Gastrocnemius medialis (tissue), 4 donors: ENCODE data around the gene TTC39A. TPM values are rescaled to one million over a fixed set of nuclear protein-coding genes. Genes with fewer than 3 reads are reported as not detected.

Experiments
- ATAC-seq, 2 donors: fragments of 150-250 bp; one replicate each; pipeline ENCODE4 v1.9.1; 2016
- DNase-seq, 2 donors: peaks; one replicate each; pipeline ENCODE4 v3.0.0-alpha.2; 2019
- H3K27ac ChIP-seq, 4 donors: fragments of 200-600 bp; sonication (generic); 1 replicate in 1 of 4; 2 replicates in 3 of 4; pipeline ENCODE4 v1.5.1; 2016 to 2018; ENCODE audit warnings: mild to moderate bottlenecking in 2 of 4, moderate library complexity in 1 of 4
- H3K27me3 ChIP-seq, 3 donors: fragments of 200-600 bp; sonication (generic) in 2 of 3; 1 replicate in 1 of 3; 2 replicates in 2 of 3; pipeline versions ENCODE4 v1.5.1 to v1.6.0; 2016 to 2019; ENCODE audit warnings: mild to moderate bottlenecking in 1 of 3, moderate library complexity in 1 of 3
- H3K36me3 ChIP-seq, 2 donors: fragments of 200-600 bp; sonication (generic) in 1 of 2; one replicate each; pipeline ENCODE4 v1.5.1; 2017 to 2018
- H3K4me1 ChIP-seq, 2 donors: fragments of 200-600 bp; sonication (generic) in 1 of 2; one replicate each; pipeline ENCODE4 v1.5.1; 2016 to 2017; ENCODE audit warnings: mild to moderate bottlenecking in 2 of 2
- H3K4me3 ChIP-seq, 4 donors: fragments of 200-600 bp; sonication (generic) in 3 of 4; 1 replicate in 1 of 4; 2 replicates in 3 of 4; pipeline ENCODE4 v1.5.1; 2016 to 2019; ENCODE audit warnings: mild to moderate bottlenecking in 2 of 4
- H3K9me3 ChIP-seq, 3 donors: fragments of 200-600 bp; sonication (generic) in 2 of 3; 1 replicate in 1 of 3; 2 replicates in 2 of 3; pipeline ENCODE4 v1.5.1; 2016 to 2019
- CTCF ChIP-seq, 5 experiments: fragments of 450-650 bp in 3 of 5; fragments of 200-600 bp in 2 of 5; sonication (generic) in 2 of 5; IDR thresholded peaks in 4 of 5; conservative IDR thresholded peaks in 1 of 5; 1 replicate in 4 of 5; 2 replicates in 1 of 5; pipeline ENCODE4 v1.5.1; 2016 to 2019; ENCODE audit warnings: antibody characterized with exemption in 5 of 5, mild to moderate bottlenecking in 3 of 5, moderate library complexity in 3 of 5
- POLR2A ChIP-seq, 2 donors: fragments of 450-650 bp; IDR thresholded peaks; one replicate each; pipeline ENCODE4 v1.6.1; 2017; ENCODE audit warnings: antibody characterized with exemption in 2 of 2, mild to moderate bottlenecking in 2 of 2, moderate library complexity in 2 of 2
- in situ Hi-C, 4 donors: fragments of 200-750 bp; cut with MboI; loops; one replicate each; pipeline versions ENCODE4 v1.15.0 to v1.8.0; 2017; ENCODE audit warnings: low sequenced_read_pairs in 4 of 4
- intact Hi-C: fragments of 100-400 bp; cut with DNase I; formaldehyde crosslinking; loops from one replicate; pipeline ENCODE4 v1.15.1; 2023; ENCODE audit warnings: low total_unique reads
- total RNA-seq, 4 donors: library from RNA; depleted of rRNA; stranded (reverse); fragments of >200 nt; gene quantifications; one replicate each; pipeline versions ENCODE4 v1.1.0 to v1.2.3, GENCODE V29; 2016

TTC39A gene
- total RNA-seq, 4 donors from 2014 or later: 4.1 to 13.1 (median 8.2) TPM

- in situ Hi-C loops (loop anchor here in 1 of 4 donors (25.0 kb wide), 1 partner anchor 103 kb away; no protein-coding TSS in a partner anchor), intact Hi-C loops (no loop called here)
- TF ChIP-seq CTCF (IDR thresholded peaks at IDR 0.05 in 4 of 5, conservative IDR thresholded peaks at IDR 0.05 in 1 of 5) (no peak), POLR2A (IDR thresholded peaks at IDR 0.05) (no peak)
- Histone ChIP-seq H3K4me1 (no peaks in the 10 kb centered on the region), H3K36me3 (no peaks in the 10 kb centered on the region), H3K27me3 (no peaks in the 10 kb centered on the region), H3K4me3 (no peak overlapping the region), H3K9me3 (no peaks in the 10 kb centered on the region), H3K27ac (no peak overlapping the region)
- DNase-seq (no peak), ATAC-seq (no peak)
These were observed 39.9 kb downstream of the TTC39A start for GRCh38 chr1:51290489-51290847.

GRCh38 chr1:51289676-51290488 is 40.5 kb downstream of the TTC39A start:
- in situ Hi-C loops: loop anchor here in 1 of 4 donors (25.0 kb wide), 1 partner anchor 103 kb away; no protein-coding TSS in a partner anchor
- no peak for DNase-seq
- intact Hi-C loops: no loop called here
- Histone ChIP-seq H3K4me3 (no peak overlapping the region), H3K36me3 (no peaks in the 10 kb centered on the region), H3K9me3 (no peaks in the 10 kb centered on the region), H3K27ac (no peak overlapping the region), H3K27me3 (no peaks in the 10 kb centered on the region), H3K4me1 (peaks cover 0 to under 1% of the 10 kb centered on the region in 2 donors)
- no peak for ATAC-seq
- TF ChIP-seq POLR2A (IDR thresholded peaks at IDR 0.05) (no peak), CTCF (IDR thresholded peaks at IDR 0.05 in 4 of 5, conservative IDR thresholded peaks at IDR 0.05 in 1 of 5) (no peak)

GRCh38 chr1:51288578-51288977 is 41.8 kb downstream of the TTC39A start:
- Histone ChIP-seq H3K27me3 (no peaks in the 10 kb centered on the region), H3K4me3 (no peak overlapping the region), H3K4me1 (peaks cover 0 to 6% of the 10 kb centered on the region in 2 donors), H3K36me3 (no peaks in the 10 kb centered on the region), H3K9me3 (no peaks in the 10 kb centered on the region), H3K27ac (no peak overlapping the region)
- intact Hi-C loops: no loop called here
- TF ChIP-seq CTCF (IDR thresholded peaks at IDR 0.05 in 4 of 5, conservative IDR thresholded peaks at IDR 0.05 in 1 of 5): no peak
- TF ChIP-seq POLR2A (IDR thresholded peaks at IDR 0.05): no peak
- in situ Hi-C loops: loop anchor here in 1 of 4 donors (25.0 kb wide), 1 partner anchor 101 kb away; no protein-coding TSS in a partner anchor
- DNase-seq (no peak), ATAC-seq (no peak)

- ATAC-seq (no peak), DNase-seq (no peak)
- intact Hi-C loops (no loop called here), in situ Hi-C loops (loop anchor here in 1 of 4 donors (25.0 kb wide), 1 partner anchor 101 kb away; no protein-coding TSS in a partner anchor)
- TF ChIP-seq CTCF (IDR thresholded peaks at IDR 0.05 in 4 of 5, conservative IDR thresholded peaks at IDR 0.05 in 1 of 5) (no peak), POLR2A (IDR thresholded peaks at IDR 0.05) (no peak)
- Histone ChIP-seq H3K27ac (no peak overlapping the region), H3K4me3 (no peak overlapping the region), H3K4me1 (peaks cover 0 to 6% of the 10 kb centered on the region in 2 donors), H3K36me3 (no peaks in the 10 kb centered on the region), H3K27me3 (no peaks in the 10 kb centered on the region), H3K9me3 (no peaks in the 10 kb centered on the region)
These were observed 42.4 kb downstream of the TTC39A start for GRCh38 chr1:51287966-51288365.
